ENCODE data around the gene GRIP1. TPM values are rescaled to one million over a fixed set of nuclear protein-coding genes. Genes with fewer than 3 reads are reported as not detected.

GRIP1 gene
- total and polyA plus RNA-seq, 2 experiments from 2014 or later, result 7.7 TPM

DNA sequence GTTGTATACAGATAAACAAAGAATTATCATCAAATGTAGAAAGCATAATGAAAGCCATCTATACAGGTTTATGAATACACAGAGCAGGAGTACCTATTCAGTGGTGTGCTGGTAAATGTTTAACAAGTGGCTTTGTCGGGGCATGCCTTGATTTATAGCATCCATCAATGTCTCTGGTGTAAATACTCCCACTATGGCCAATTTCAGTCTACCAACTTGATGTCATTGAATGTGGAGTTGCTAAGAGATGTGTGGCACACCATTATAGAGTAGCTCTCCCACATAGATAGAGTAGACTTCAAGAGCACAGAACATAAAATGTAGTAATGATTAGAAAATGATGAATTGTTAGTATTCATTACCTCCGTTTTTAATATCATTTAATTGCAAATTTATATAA, 9.3 kb downstream of the GRIP1 start:
- Histone ChIP-seq H3K4me2 (no peak overlapping the region), H3K9me2 (replicated peaks; ENCODE audit: insufficient read depth) (no peaks in the 10 kb centered on the region)
- WGBS (ENCODE audit: low lambda C conversion rate, missing lambda C conversion rate), result 72% methylated on average over 2 of the region's 2 CpGs

DNA sequence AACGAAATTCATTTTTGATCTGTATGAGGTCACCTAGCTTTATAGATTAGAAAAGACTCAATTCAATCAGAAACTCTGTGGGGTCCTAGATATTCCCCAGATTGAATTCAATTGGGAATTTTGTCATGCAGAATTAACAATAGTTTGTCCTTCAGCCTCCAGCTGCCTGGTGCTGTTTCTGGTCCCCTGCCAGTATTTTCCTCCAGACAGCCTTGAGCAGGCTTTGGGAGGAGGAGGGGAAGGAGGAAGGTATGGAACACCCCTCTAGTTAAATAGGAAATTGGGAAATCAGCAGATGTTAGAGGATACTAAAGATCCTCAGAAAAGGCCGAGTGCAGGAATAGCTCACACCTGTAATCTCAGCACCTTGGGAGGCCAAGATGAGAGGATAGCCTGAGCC, 10.6 kb downstream of the GRIP1 start:
- H3K36me3 ChIP-seq (replicated peaks; ENCODE audit: insufficient read depth, low read depth), result no peaks in the 10 kb centered on the region
- H3K4me3 ChIP-seq, result no peak overlapping the region
- H3K27me3 ChIP-seq, result no peaks in the 10 kb centered on the region
- H3K79me2 ChIP-seq, result no peaks in the 10 kb centered on the region
- TF ChIP-seq EZH2 (IDR thresholded peaks at IDR 0.05; ENCODE audit: borderline replicate concordance), result no peak
- no peak for TF ChIP-seq EZH2phosphoT487 (IDR thresholded peaks at IDR 0.05; ENCODE audit: low read depth, severe bottlenecking, unreplicated experiment)
- TF ChIP-seq, protein P1, sequence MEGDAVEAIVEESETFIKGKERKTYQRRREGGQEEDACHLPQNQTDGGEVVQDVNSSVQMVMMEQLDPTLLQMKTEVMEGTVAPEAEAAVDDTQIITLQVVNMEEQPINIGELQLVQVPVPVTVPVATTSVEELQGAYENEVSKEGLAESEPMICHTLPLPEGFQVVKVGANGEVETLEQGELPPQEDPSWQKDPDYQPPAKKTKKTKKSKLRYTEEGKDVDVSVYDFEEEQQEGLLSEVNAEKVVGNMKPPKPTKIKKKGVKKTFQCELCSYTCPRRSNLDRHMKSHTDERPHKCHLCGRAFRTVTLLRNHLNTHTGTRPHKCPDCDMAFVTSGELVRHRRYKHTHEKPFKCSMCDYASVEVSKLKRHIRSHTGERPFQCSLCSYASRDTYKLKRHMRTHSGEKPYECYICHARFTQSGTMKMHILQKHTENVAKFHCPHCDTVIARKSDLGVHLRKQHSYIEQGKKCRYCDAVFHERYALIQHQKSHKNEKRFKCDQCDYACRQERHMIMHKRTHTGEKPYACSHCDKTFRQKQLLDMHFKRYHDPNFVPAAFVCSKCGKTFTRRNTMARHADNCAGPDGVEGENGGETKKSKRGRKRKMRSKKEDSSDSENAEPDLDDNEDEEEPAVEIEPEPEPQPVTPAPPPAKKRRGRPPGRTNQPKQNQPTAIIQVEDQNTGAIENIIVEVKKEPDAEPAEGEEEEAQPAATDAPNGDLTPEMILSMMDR (IDR thresholded peaks at IDR 0.05; ENCODE audit: poor library complexity), result no peak
- no peak overlapping the region for H3K27ac ChIP-seq
- H3K9me2 ChIP-seq (replicated peaks; ENCODE audit: insufficient read depth), result no peaks in the 10 kb centered on the region
- no peak overlapping the region for H3K4me2 ChIP-seq
- DNase-seq (ENCODE audit: low spot score), result no peak
- WGBS (ENCODE audit: low lambda C conversion rate, missing lambda C conversion rate), result 62% methylated on average over 2 of the region's 2 CpGs
- H4K20me1 ChIP-seq (ENCODE audit: insufficient read depth, poor library complexity, severe bottlenecking), result no peaks in the 10 kb centered on the region
- H3K9me3 ChIP-seq (ENCODE audit: low read depth), result no peaks in the 10 kb centered on the region
- H3K4me1 ChIP-seq (ENCODE audit: insufficient read depth), result no peaks in the 10 kb centered on the region
- H2AFZ ChIP-seq, result no peak overlapping the region

More for the DNA sequence above, 9.3 kb downstream of the GRIP1 start:
- Histone ChIP-seq H2AFZ (no peak overlapping the region), H3K36me3 (replicated peaks; ENCODE audit: insufficient read depth, low read depth) (no peaks in the 10 kb centered on the region), H3K79me2 (no peaks in the 10 kb centered on the region), H3K27ac (no peak overlapping the region), H3K4me1 (ENCODE audit: insufficient read depth) (no peaks in the 10 kb centered on the region), H3K4me3 (no peak overlapping the region), H3K27me3 (no peaks in the 10 kb centered on the region), H3K9me3 (ENCODE audit: low read depth) (no peaks in the 10 kb centered on the region), H4K20me1 (ENCODE audit: insufficient read depth, poor library complexity, severe bottlenecking) (no peaks in the 10 kb centered on the region)
- DNase-seq (ENCODE audit: low spot score), result no peak
- TF ChIP-seq EZH2 (IDR thresholded peaks at IDR 0.05; ENCODE audit: borderline replicate concordance), result no peak
- TF ChIP-seq EZH2phosphoT487 (IDR thresholded peaks at IDR 0.05; ENCODE audit: low read depth, severe bottlenecking, unreplicated experiment), result no peak
- TF ChIP-seq, protein P1 (IDR thresholded peaks at IDR 0.05; ENCODE audit: poor library complexity), result no peak

DNA sequence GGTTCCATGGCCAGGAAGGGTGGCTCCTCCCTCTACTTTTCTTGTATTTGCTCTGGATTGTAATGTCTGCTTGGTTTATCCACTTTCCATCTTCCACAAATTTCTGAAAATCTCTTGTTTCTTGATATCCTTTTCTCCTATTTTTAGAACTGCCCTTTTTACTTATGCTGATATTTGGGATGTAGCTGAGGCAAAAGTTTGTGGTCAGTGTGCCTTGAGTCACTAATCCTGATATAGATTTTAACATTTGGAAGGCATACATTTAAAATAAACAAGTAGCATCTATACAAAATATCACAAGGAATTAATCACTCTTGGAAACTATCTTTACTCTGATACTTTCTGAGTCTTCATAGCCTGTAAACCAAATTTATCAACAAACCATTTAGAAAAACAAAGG, 11.0 kb downstream of the GRIP1 start:
- TF ChIP-seq EZH2 (IDR thresholded peaks at IDR 0.05; ENCODE audit: borderline replicate concordance), result no peak
- no peak for TF ChIP-seq EZH2phosphoT487 (IDR thresholded peaks at IDR 0.05; ENCODE audit: low read depth, severe bottlenecking, unreplicated experiment)
- TF ChIP-seq, protein P1 (IDR thresholded peaks at IDR 0.05; ENCODE audit: poor library complexity), result no peak

DNA sequence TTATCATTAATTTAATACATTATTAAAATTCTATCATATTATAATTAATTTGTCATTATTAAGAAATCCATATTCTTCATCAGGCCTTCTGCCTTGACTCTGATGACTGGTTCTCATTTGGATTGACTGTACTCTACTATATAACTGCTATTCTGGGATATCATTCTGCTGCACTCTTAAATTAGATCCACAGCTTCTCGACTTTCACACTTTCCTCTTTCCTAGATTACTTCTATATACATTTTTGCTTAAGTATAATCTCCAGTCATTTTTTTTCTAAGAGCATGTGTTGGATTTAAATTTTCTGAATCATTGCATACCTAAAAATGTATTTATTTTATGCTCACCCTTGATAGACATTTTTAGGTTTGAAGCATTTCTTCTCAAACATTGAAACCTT, 12.4 kb downstream of the GRIP1 start:
- no peak overlapping the region for H3K27ac ChIP-seq
- 98% methylated on average over 1 of the region's 1 CpG for WGBS (ENCODE audit: low lambda C conversion rate, missing lambda C conversion rate)

More for the DNA sequence above, 11.0 kb downstream of the GRIP1 start:
- Histone ChIP-seq H3K27ac (no peak overlapping the region), H4K20me1 (ENCODE audit: insufficient read depth, poor library complexity, severe bottlenecking) (no peaks in the 10 kb centered on the region), H3K79me2 (no peaks in the 10 kb centered on the region), H3K36me3 (replicated peaks; ENCODE audit: insufficient read depth, low read depth) (no peaks in the 10 kb centered on the region), H2AFZ (no peak overlapping the region), H3K9me3 (ENCODE audit: low read depth) (no peaks in the 10 kb centered on the region), H3K9me2 (replicated peaks; ENCODE audit: insufficient read depth) (no peaks in the 10 kb centered on the region), H3K27me3 (no peaks in the 10 kb centered on the region), H3K4me3 (no peak overlapping the region), H3K4me1 (ENCODE audit: insufficient read depth) (no peaks in the 10 kb centered on the region), H3K4me2 (no peak overlapping the region)
- DNase-seq (ENCODE audit: low spot score), result no peak

More for the DNA sequence above, 12.4 kb downstream of the GRIP1 start:
- no peaks in the 10 kb centered on the region for H3K9me3 ChIP-seq (ENCODE audit: low read depth)
- H3K36me3 ChIP-seq (replicated peaks; ENCODE audit: insufficient read depth, low read depth), result no peaks in the 10 kb centered on the region
- no peak overlapping the region for H3K4me2 ChIP-seq
- DNase-seq (ENCODE audit: low spot score), result no peak
- H3K4me3 ChIP-seq, result no peak overlapping the region
- no peaks in the 10 kb centered on the region for H3K4me1 ChIP-seq (ENCODE audit: insufficient read depth)
- H4K20me1 ChIP-seq (ENCODE audit: insufficient read depth, poor library complexity, severe bottlenecking), result no peaks in the 10 kb centered on the region
- no peaks in the 10 kb centered on the region for H3K79me2 ChIP-seq
- H3K27me3 ChIP-seq, result no peaks in the 10 kb centered on the region
- no peaks in the 10 kb centered on the region for H3K9me2 ChIP-seq (replicated peaks; ENCODE audit: insufficient read depth)
- TF ChIP-seq EZH2phosphoT487 (IDR thresholded peaks at IDR 0.05; ENCODE audit: low read depth, severe bottlenecking, unreplicated experiment) (no peak), EZH2 (IDR thresholded peaks at IDR 0.05; ENCODE audit: borderline replicate concordance) (no peak)
- TF ChIP-seq, protein P1 (IDR thresholded peaks at IDR 0.05; ENCODE audit: poor library complexity), result no peak
- no peak overlapping the region for H2AFZ ChIP-seq

Data from hepatocyte (in vitro differentiated cells).